Hematopoietic multipotent progenitor cell treated with erythropoietin and hydrocortisone succinate and interleukin-3 and kit ligand, for 4 days (in vitro differentiated cells): ENCODE data around the gene MAGEB2.
"Not testable (repeated sequence)": the region's sequence is repeated elsewhere in the genome, so short reads cannot be mapped to it uniquely, and the experiment has no call there.

ENCODE experiments used
- DNase-seq: peaks from one replicate; pipeline ENCODE4 v3.0.0-alpha.2; 2015

MAGEB2 gene, protein sequence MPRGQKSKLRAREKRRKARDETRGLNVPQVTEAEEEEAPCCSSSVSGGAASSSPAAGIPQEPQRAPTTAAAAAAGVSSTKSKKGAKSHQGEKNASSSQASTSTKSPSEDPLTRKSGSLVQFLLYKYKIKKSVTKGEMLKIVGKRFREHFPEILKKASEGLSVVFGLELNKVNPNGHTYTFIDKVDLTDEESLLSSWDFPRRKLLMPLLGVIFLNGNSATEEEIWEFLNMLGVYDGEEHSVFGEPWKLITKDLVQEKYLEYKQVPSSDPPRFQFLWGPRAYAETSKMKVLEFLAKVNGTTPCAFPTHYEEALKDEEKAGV

DNA sequence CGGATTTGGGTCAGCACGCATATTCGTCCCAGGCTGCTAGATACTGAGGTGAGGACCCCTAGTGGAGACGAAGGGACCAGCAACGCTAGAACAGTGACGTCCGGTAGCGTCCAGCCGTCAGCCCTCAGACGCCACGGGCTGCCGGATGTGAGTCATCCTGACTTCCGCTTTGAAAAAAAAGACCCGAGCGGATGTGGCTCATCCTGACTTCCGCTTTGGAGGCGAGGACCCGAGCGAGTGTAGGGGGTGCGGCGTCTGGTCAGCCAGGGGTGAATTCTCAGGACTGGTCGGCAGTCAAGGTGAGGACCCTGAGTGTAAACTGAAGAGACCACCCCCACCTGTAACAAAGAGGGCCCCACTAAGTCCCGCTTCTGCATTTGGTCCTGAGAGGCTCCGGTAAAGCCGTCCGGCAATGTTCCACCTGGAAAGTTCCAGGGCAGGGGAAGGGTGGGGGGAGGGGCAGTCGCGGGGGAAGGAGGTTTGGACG is at the start of gene MAGEB2:
Gene MAGEB2 (plus strand): TSS at position 207 of the 487 bp plus-strand sequence. CDS start 3,018 bp downstream, outside the sequence.
- no peak for DNase-seq

DNA sequence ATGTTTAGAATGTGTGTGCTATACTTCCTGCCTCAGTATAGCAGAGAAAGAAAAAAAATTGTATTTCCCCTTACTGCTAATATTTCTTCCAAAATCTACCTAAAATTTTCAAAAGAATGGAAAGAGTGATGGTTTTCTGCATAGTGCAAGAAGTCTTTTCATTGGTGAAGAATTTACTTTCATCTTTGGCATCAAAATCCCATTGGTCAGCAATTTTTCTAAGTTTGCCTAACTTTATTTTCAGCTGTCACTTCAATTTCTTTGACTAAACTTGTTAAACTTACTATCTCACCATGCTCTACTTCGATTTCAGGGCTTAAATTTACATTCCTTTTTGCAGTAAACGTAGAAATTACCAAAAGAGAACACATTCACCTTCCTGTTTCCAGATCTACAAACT is 44.5 kb upstream of the MAGEB2 start:
- no peak for DNase-seq

DNA sequence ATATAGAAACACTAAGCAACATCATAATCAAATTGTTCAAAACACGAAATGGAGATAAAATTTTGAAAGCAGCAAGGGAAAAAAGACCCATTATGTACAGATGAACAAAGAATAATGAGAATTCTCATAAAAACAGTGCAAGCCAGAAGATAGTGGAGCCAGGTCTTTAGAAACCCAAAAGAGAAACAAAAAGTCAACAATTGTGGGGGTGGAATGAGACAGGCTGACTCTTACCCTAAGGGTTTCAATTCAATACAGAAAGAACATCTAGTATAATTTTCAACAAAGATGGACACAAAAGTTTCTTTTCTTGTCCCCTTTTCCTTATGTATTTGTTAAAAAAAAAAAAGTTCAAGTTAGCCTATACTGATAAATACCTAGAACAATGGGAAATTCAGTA is 34.0 kb upstream of the MAGEB2 start:
- DNase-seq: no peak

DNA sequence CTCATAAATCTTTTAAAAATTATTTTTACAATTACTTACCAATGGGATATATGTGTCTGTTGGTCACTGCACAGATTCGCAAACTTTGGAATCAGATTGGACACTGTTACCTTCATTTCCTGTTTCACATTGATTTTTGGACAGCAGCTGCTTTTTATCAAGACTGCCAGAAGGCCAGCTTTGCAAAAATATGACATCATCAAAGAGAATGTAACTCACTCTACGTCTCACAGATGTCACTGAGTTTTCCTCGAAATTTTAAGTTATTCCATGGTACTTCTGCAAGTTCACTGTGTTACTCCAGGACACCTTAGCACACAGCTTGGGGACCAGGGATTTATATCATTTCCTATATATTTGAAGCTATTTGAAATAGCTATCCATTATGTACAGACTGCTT is 31.8 kb upstream of the MAGEB2 start:
- no peak for DNase-seq

DNA sequence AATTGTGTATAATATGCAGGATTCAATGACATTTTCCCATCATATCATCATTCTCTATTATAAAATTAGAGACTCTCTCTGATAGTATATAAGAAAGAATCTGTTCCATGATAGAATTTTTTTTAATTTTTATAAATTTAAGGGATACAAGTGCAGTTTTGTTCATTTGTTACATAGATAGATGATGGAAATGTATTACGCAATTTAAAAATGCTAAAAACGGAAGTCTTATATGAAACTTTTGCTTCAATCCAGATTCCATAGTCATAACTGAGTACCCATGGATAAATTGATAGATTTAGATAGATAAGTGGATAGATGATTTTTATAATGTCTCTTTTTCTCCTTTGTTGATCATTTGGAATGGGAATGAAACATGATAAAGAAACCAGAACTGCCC is 24.9 kb upstream of the MAGEB2 start:
- no peak for DNase-seq

DNA sequence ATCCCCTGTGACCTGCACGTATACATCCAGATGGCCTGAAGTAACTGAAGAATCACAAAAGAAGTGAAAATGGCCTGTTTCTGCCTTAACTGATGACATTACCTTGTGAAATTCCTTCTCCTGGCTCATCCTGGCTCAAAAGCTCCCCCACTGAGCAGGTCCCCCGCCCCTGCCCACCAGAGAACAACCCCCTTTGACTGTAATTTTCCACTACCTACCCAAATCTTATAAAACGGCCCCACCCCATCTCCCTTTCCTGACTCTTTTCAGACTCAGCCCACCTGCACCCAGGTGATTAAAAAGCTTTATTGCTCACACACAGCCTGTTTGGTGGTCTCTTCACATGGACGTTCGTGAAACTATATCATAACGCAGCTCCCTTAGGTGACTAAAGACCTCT is 21.5 kb upstream of the MAGEB2 start:
- not testable (repeated sequence) for DNase-seq

DNA sequence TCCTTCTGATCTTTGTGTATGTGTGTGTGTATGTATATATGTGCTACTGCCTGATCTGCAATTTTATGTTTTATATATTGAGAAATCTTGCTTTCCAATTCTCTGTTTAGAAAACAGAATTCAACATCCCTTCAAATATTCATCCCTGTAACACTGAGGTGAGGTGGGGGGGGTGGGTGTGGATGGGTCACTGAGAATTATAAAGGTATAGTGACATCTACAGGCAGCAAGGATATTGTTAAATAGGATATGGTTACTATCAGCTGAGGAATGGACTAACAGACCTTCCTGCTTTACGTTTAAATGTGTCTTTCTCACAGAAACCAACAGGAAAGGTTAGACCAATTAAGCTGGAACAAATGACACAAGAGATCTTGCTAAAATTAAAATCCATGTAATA is 19.0 kb upstream of the MAGEB2 start:
- peak; percentile 39 for DNase-seq

DNA sequence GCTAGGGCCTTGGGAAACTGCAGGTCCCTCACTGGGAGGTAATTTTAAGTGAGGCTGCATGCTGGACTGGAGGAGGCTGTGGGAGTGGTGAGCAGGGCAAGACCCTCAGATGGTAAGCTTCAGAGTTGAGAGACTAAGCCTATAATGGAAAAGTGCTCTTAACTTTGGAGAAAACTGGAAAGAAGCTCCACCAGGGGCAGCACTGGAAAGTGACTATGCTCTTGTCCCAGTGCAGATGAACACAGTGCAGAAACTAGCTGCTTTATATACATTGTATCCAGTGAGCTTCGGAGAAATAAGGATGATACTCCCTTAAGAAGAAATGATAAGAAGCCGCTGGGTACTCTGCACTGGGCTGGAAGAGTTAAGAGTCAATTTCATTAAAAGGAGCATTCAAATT is 3.2 kb upstream of the MAGEB2 start:
- DNase-seq: no peak

DNA sequence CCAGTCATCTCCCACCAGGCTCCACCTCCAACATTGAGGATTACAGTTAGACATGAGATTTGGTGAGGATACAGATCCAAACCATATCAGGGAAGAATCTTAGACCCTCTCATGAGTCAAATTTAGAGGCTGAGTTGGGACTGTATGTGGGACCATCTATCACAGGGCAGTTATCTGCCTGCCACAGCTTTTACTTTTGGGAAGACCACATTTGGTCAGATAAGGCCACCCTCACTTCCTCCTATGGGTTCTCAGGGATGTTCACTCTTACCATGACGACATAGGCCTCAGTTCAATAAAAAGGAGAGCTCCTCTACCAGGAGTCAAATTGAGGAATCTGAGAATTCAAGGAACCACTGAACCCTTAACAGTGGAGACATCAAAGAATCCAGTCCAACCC is 2.1 kb downstream of the MAGEB2 start:
- peak; percentile 71 for DNase-seq

DNA sequence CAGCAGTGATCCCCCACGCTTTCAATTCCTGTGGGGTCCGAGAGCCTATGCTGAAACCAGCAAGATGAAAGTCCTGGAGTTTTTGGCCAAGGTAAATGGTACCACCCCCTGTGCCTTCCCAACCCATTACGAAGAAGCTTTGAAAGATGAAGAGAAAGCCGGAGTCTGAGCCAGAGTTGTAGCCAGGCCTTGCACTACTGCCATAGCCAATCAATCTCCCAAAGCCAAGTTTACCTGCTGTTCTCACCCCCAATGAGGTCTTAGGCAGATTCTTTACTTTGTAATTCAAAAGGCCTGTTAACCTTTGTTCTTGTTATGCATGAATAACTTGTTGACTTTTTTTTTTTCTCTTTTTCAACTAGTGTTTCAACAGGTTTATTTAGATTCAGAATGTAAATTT is 4.0 kb downstream of the MAGEB2 start:
- DNase-seq: no peak

DNA sequence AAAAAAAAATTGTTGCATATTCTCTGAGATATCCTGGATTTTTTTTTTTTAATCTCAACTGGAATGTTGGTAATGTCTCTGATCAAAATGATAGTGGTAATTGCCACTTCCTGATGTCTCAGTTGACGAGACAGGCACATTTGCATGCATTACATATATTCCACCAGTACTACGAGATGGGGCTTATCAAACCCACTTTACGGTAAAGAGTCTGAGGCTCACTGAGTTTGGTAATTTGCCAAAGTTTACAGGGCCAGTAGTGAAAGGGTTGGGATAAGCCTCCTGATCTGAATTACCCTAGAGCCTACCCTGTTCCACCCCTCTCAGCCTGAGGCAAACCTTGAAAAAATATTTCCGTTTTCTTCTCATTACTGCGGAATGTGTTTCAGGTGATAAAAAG is 5.3 kb downstream of the MAGEB2 start:
- DNase-seq: peak; percentile 49

DNA sequence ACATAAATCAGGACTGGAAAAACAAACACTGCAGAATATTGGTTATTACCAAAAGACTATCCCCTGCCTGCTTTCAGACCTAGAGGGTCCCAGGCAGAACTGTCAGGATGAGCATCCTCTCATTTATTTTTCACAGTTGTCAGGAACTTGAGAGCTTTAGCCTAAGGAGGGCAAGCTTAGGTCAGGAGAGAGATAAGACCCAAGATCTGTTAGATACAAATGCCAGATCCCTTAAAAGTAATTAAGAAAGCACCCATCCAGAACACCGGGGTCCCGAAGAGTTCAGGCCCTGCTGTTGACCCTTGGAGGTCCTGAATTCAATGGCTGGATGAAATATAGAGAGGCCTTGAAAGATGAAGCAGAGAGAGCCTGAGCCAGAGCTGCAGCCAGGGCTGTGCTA is 9.2 kb downstream of the MAGEB2 start:
- no peak for DNase-seq

DNA sequence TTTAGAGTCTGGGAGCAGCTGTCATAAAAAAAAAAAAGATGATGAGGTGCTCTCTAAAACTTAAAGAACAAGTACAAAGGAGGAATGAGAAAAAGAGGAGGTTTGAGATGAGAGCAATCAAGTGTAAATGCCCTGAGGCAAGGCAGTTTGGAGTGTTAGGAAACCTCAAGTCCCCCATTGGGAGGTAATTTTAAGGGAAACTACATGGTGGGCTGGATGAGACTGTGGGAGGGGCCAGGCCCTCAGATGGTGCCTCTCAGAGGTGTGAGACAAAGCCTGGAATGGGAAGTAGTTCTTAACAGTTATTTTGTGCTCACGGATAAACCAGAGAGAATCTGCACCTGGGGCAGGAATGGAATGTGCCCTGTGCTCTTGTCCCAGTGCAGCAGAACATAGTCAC is 13.2 kb downstream of the MAGEB2 start:
- no peak for DNase-seq

DNA sequence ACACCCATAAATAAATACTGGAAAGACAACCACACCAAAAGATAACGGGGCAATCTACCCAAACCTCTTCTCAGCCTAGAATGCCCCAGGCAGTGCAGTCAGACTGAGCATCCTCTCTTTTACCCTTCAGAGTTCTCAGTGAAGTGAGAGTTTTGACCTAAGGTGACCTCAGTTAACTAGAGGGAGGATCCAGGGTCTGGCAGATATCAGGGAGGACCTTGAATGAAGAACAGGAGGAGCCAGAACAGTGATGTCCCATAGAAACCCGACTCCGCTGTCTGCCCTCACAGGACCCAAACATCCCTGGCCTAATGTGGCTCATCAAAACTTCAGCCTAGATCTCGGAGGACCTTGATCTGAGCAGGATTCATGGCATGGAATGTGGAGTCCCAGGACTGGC is 15.0 kb downstream of the MAGEB2 start, which contains the start of gene MAGEB3:
Gene MAGEB3 (plus strand): TSS at position 263 of the 400 bp plus-strand sequence. CDS start 5,268 bp downstream, outside the sequence.
- DNase-seq: no peak

DNA sequence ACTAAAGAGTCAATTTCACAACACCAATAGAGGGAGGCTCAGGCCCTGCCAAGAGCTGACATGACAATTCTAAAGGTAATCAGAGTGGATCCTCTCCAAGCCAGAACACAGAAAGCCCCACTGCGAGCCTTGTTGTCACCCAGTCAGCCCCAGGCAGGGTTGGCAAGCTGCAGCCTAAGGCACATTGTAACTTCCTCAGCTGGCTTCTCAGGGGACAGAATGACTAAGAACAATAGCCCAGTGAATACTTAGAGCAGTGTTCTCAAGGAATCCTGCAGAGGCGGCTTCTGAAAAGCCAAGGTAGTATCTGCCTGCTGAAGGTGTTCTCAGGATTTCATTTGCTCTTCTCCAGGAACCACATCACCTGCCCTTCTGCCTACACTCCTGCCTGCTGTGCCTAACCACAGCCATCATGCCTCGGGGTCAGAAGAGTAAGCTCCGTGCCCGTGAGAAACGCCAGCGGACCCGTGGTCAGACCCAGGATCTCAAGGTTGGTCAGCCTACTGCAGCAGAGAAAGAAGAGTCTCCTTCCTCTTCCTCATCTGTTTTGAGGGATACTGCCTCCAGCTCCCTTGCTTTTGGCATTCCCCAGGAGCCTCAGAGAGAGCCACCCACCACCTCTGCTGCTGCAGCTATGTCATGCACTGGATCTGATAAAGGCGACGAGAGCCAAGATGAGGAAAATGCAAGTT is 26.5 kb downstream of the MAGEB2 start, which contains the start of gene MAGEB4:
Gene MAGEB4 (plus strand): TSS at position 277 of the 692 bp plus-strand sequence. CDS start 136 bp downstream, at position 413.
- no peak for DNase-seq

DNA sequence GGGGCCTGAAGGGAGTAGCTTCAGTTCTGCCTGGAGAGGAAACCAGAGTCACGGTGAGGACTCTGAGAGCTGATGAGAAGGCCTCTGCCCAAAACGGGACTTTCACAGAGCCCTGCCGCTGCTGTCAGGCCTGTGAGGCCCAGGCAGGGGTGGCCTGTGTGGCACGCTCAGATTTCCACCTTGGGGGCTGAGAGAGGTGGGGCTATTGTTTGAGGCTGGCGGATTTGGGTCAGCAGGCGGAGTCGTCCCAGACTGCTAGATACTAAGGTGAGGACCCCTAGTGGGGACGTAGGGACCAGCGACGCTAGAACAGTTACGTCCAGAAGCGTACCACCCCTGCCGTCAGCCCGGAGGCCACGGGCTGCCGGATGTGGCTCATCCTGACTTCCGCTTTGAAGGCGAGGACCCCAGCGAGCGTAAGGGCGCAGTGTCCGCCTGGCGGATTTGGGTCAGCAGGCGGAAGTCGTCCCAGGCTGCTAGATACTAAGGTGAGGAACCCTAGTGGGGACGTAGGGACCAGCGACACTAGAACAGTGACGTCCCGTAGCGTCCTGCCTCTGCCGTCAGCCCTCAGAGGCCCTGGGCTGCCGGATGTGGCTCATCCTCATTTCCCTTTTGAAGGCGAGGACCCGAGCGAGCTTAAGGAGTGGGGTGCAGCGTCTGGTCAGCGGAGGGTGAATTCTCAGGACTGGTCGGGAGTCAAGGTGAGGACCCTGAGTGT is 31.6 kb downstream of the MAGEB2 start, which contains the start of gene MAGEB1:
Gene MAGEB1 (plus strand): TSS at position 378 of the 721 bp plus-strand sequence. CDS start 3,348 bp downstream, outside the sequence.
- DNase-seq: no peak

DNA sequence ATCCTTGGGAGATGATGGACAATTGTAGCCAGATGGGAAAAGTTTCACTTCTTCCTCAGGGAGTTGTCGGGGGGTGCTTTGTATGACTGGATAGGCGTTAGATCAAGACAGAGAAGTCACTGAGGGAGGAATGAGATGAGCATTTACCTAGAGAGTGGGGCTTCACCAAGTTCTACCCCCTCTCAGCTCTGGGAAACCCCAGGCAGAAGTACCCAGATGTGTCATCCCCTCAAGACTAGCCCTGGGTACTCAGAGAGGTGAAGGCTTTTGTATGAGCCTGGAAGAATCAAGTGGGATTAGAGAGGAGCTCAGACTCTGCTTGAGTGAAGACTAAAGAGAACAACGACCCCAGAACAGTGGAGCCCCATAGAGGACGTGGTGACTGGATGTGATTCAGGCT is 33.5 kb downstream of the MAGEB2 start:
- no peak for DNase-seq

DNA sequence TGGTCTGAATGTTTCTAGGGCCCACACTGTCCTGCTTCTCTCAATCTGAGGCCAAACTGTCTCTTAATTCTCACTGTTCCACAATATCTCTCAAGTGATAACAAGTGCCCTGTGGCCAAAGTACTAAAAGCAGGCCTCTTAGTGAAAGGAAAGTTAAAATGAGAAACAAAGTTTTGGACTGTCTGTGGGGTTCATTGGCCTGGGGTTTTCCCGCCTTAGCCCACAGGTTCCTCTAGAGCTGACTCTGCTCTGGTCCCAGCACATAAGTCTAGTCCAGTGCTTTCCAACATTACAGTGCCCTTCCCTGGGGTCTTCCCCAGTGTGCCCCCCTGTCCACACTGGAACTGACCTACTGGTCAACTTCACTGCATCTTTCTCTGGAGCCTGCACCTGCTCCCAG is 37.9 kb downstream of the MAGEB2 start:
- no peak for DNase-seq

DNA sequence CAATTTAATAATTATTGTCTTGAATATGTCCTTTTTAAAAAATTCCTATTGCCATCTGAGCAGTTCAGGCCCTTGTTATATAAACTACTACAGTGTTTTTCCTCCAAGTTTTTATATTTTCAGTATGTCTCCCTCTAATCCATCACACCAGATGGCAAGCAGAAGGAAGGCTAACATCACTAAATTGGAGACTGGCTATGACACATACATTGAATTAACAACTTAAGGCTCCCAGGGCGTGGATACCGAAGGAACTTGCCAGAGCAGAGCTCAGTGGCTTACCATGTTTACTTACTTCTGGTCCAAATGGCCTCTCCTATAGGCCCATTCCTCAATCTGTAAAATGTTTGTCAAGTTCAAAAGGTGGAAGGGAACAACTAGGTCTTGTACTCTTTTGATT is 44.6 kb downstream of the MAGEB2 start:
- no peak for DNase-seq

DNA sequence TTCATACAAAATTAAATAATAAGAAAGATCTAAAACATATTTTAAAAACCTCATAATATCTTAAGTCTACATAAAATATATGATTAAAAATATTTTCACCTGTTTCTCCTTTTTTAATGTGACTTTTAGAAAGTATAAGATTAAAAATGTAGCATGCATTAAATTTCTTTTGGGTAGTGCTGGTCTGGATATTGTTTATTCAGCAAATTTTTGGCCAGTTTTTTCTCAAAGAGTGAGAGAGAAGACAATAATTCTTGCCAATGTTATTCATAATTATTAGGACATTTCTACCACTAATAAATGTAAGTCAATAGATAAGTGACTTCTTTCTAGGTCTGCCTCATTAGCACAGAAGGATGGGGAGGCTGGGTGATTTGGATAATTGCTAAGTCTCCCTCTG is 45.6 kb downstream of the MAGEB2 start:
- DNase-seq: no peak

DNA sequence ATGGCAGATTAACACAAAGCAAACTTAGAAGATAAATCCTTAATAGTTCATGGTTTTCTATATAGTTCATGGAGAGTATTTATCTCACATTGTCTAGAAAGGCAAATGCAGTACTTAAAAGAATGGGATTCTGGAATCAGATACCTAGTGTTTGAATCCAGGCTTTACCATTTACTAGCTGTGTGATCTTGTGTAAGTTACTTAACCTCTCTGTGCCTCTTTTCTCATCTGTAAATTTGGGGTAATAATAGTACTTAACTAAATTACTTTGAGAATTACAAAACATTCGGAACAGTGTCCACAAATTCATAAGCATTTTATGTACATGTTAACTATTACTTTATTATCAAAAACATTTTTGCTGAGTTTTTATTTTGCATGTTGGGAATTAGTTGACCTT is 47.4 kb downstream of the MAGEB2 start:
- no peak for DNase-seq
